CD1c-positive myeloid dendritic cell (primary cell): ENCODE measurements around the gene CCDC68.

ENCODE experiments used
- DNase-seq: peaks from one replicate; pipeline ENCODE4 v3.0.0-alpha.2; 2016; ENCODE audit errors: extremely low spot score

Gene CCDC68

DNA sequence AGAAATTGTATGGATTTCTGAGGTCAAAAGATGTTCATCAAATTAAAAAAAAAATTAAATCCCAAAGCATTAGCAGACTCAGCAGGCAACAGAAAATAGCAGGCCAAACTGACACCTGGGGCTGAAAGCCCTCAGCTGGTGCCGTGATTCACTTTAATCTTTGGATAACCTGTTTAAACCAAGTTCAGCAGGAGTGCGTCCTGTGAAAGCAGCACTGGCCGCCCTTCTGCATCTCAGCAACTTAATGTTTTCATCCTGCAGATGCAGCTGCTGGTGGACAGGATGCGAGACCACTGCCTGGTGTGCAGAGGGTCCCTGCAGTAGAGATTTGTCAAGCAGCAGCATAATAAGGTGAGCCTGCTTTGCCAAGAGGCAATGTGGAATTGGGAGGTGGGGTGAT, 41.2 kb downstream of the CCDC68 start:
- DNase-seq: no peak

DNA sequence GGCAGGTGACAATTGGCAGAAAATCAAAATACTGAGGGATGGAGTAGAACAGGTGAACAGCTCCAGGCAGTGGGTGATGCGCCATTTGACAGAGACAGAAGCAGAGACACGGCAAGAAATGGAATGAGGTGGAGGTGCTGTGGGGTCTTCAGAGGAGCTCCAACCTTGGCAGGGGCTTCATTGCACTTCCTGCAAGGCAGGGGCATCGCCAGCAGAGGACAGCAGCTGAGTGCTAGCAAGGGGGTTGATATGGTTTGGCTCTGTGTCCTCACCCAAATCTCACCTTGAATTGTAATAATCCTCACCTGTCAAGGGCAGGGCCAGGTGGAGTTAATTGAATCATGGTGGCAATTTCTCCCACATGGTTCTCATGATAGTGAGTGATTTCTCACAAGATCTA, 42.8 kb downstream of the CCDC68 start:
- DNase-seq: no peak

DNA sequence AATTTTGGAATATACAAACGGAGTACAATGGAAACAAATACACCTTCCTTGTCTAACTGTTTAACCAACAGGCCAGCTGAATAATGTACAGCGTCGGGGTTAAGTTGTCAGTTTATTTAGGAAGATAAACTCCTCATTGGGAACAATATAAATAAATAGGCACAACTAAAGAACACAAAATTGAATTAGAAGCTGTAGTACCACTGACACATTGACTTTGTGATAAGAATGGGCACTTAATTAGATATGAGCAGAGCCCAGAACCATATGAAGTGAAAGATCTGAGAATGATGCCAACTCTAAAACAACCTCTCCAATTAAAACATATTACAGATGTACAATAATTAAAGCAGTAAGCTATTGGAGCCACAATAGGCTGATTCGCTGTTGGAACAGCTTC, 44.4 kb downstream of the CCDC68 start:
- no peak for DNase-seq

DNA sequence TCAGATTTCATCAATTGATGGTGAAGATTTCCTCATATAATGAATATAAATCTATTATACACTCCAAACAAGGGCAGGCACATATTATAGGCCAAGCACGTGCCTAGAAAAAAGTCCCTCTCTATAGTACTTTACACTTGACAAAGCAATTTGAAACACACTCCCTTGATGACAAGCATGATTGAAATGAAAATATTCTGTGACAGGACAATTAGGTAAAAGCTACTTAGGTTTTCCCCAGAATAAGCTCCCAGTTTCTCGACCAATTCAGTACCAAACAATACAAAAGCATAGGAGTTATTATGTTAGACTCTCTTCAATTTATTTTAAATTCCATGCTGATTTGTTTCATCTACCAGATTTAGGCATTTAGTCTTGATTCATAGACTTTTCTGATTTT, 47.7 kb downstream of the CCDC68 start:
- no peak for DNase-seq

DNA sequence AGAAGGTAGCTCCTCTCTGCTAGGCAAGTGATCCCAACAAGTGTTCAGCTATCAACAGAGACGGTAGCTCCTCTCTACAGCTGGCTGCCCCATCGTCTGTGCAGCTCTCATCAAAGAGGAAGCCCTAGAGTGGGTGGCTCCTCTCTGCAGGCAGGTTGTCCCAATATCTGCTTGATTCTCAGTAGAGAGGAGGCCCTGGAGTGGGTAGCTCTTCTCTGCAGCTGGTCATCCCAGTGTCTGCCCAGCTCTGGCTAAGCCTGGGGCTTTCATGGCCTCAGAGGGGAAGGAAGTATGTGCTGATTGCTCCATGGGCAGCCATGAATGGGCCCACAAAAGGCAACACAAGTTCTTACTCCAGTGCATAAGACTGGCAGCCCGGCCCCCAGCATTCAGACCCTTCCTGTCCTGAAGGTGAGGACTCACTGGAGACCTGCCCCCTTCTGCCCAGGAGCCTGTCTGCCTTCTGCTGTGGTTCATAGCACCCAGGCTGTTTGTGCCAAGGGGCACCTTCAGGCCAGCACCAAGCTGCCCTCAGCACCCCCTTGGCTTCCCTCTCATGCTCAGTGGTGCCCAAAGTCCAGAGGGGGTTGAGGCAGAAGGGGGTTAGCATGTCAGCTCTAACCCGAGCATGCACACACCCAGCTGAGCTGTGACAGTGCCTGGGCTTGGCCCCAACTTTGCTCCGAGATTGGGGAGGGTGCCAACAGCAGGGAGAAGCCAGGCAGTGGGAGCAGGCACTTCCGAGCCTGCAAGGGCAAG, 48.9 kb downstream of the CCDC68 start:
- DNase-seq: no peak

DNA sequence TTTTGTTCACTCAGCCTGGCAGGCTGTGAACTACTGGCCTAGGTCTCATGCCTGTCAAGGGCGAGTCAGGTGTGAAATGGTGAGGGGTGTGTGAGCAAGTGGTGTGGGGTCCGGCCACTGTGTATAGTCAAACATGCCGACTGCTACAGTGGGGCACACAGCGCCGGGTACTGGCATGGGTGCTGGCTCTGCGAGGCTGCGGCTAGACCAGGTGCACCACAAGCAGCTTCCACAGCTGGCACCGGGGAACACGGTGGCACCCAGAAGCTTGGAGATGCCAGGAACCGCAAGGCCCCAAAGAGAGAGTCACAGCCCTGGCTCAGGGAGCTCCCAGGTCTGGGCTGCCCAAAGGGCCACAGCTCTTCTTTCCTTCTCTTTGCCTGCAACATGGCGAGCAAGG, 49.7 kb downstream of the CCDC68 start:
- no peak for DNase-seq

DNA sequence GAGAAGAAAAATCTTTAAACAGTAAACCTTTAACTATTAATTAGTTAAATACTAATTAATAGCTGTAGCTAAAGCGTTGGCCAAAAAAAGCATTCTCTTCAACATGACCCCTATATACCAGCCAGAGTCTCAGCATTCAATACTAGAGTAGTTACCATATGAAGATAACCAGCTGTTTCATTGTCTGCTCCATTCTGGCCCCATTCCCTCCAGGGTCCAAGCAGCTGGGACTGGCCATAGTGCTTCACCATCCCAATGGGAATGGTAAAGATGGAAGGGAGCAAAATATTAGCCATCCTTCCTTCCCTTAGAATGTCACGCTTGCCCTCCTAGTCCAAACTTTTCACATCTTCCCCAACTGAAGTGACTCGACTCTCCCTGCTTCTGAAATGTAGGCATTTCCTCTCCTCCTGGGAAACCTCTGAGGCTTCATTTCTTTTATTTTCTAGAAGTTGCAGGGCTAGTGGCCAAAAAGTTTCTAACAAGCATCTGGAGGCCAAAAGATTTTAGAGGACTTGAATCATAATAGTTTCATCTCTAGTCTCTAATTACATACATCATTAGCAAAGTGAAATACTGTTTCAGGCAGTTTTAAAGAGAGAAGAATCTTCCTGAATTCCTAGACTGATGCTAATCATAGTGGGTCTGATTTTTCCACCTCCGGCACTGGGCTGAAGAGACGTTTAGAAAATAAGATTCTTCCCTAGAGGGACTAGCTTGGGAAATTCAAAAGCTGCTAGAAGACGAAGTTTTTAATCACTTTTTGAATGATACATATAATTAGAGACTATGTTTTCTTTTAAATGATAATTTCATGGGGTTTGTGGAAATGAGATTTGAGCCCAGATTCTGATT, 52.7 kb downstream of the CCDC68 start:
- DNase-seq: no peak

DNA sequence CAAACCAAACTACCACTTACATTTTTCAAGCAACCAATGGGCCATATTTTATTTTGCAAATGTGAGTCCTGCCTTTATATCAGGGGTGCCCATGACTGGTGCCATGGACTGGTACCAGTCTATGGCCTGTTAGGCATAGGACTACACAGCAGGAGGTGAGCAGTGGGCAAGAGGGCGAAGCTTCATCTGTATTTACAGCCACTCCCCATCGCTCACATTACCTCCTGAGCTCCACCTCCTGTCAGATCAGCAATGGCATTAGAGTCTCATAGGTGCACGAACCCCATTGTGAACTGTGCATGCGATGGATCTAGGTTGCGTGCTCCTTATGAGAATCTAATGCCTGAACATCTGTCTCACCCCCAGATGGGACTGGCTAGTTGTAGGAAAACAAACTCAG, 53.6 kb downstream of the CCDC68 start:
- DNase-seq: no peak

DNA sequence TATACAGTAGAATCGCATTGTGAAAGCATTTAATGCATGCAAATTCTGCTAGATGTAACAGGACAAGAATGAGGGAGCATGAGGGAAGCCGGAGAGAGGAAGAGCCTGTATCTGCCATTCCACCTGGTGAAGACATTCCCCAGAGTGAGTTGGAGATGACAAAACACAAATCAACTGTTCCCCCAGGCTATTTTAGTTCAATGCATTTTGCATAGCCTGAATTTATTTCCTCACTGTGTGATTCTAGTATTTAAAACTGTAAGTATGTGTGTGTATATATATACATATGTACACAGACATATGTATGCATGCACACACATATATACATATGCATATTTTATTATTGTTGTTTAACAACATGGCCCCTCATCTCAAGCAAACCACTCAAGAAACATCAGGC, 54.7 kb downstream of the CCDC68 start:
- no peak for DNase-seq

DNA sequence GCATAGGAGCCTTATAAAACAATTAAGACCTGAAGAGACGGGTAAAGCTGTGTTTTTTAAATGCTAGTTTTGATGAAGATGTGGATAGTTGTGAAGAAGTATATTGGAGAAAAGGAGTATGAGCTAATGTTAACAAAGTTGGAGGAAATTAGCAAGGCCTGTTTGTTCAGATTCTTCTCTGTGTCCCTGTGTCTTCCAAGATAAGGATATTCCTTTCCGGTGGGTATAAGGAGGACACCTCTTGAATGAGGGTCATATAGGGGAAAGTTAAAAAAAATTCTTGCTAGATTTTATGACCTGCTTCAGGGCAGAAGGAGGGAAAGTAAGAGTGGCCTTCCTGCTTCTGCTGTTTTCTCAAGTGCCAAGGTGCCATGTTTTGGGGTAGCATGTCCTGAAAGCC, 59.0 kb downstream of the CCDC68 start:
- no peak for DNase-seq

DNA sequence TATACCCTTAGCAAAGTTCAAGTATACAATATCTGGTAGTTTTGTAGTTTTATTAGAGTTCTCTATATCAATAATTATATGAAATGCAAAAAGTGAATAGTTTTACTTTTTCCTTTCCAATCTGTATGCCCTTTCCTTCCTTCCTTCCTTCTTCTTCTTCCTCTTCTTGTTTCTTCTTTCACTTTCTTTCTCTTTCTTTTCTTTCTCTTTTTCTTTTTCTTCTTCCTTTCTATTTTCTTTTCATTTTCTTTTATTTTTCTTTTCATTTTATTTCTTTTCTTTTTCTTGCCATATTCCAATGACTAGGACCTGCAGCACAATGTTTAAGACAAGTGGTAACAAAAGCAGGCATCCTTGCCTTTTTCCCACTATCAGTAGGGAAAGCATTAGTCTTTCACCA, 59.8 kb downstream of the CCDC68 start:
- no peak for DNase-seq

DNA sequence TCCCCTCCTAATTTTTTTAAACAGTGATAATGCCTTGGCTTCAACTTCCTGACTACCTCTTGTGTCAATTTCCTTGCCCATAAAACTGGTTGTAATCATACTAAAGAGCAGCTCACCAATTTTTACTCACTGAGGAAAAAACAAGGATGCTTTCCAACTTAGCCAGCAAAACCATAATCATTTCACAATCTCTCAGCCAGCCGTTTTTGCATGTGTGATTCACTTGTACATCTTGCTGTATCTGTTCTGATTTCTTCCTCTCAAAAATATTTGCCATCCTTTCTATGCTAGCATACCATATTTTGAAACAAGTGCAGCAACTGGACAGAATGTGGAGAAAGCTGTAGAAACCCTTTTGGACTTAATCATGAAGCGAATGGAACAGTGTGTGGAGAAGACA, 70.3 kb downstream of the CCDC68 start:
- no peak for DNase-seq

DNA sequence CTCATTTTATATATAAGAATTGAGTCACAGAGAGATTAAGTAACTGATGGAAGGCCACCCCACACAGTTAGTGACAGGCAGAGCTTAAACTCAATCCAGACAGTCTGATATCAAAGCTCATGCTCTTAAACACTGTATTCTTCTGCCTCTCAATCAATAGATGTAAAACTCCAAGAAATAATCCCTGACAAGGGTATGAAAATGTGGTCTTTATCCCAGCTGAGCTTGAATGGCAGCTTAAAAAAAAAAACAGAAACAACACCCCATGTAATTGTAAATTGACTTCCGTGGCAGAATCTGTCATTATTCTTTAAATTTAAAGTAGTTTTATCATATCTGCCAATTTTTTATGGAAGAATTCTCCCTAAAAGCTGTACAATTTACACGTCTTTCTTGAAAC, 70.9 kb downstream of the CCDC68 start:
- no peak for DNase-seq

DNA sequence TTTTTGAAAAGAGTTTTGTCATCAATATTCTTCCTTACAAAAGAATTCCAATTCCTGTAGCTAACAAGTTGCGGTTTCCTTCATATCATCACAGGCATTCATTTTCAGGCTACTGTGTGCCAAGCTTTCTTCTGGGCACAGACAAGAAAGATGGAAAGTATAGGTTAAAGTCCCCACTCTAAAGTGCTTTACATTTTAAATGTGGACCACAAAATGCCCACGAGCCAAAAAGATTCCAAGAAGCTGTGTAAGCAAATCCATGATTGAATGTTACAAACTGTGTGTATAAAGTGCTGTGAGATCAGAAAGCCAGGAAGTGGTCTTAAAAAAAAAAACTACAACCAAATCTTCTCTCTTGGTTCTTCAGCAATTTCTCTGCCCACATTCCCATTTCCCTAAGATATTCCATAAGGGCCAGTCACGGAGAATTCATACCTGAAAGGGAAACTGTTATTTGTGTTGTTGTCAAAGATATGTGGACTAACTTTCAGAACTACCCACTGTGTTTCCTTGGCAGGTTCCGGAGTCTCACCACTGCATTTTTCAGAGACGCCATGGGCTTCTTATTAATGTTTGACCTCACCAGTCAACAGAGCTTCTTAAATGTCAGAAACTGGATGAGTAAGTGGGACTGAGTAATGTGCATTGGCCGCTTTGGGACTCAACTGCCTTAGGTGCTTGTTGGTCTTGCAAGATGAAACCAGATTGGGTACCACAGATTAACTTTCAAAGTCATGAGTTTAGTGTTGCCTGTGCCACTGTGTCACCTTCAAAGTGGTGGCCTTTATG, 75.3 kb downstream of the CCDC68 start:
- DNase-seq: no peak

DNA sequence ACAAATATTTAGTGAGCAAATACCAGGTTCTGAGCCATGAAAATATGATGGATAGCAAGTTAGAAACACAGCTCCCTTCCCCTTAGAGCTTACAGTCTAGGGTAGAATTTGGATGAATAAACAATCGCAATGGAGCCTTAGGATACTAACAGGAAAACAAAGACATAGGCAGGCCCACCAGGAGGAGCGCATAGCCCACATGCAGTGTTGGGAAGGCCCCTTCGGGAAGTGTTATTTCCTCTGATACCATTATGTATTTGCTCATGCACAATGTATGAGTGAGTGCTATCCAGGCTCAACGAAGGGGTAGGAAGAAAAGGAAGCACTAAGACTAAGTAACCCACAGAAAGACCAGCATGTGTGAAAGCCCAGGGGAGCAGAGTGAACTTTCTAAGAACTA, 76.9 kb downstream of the CCDC68 start:
- no peak for DNase-seq

DNA sequence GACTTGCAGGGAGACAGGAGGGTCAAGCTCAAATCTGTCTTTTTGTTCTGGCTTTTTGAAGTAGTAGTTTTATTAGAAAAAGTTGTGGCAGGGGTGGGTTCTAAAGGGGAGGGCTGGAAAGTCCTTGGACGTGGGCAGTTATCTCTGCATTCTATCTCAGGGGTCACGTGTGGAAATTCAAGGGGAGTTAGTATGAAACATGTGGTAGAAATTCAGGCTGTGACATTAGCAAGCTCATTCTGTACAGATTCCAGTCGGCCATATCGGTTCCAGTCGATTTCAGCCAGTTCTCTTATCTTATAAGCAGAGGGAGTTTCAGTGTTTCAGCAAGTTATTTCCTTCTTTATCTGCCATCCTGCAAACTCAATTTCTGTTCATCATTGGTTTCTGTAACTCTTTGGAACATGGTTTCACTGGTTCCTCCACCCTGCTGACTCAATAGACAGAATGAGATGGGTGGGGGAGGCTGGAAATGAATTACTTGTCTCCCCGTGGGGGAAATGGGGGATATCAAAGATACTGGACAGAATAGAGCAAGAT, 78.0 kb downstream of the CCDC68 start:
- DNase-seq: no peak

DNA sequence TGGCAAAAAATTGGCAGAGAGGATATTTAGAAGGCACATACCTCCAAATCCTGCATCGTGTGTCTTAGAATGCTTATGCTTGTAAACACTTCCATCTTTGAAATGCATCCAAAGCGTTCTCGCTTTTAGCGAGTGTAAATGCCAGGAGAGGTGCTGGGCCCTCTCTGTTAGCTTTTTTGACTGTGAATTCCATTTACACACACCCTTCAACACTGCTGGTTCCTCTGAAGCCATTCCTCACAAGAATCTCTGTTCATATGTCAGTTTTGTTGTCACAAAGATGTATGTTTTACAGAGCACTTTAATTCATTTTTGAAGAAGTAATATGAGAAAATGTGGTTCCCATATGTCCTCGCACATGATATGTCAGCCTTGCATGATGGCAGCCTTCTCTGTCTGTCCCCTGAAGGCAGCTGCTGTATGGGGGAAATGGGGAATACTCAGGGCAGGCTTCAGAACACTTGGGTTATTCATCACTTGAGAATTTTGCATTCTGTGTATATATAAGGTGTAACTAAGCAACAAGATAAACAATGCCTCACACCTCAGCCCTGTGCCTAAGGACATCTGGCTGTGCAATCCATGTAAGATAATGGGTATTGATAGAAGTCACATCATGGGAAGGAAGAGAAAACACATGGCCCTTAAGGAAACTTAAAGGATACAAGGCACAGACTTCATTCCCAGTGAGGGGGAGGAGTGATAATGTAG, 78.7 kb downstream of the CCDC68 start:
- no peak for DNase-seq

DNA sequence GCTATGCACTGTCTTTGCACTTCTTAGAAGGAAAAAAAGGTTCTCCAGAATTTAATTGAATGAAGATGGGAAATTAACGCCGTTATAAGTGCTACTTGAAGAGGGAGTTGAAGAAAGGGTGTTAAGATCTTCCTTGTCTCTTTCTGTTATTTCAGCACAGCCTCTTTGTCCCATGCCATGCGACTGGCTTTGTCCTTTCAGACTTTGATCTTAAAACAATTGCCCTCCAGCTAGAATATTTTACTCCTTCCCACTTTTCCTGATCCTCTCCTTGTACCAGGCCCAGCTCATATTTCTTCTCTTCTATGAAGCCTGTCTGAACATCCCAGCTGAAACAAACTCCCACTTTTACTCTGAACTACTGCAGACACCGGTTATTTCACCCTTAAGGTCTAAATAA, 79.6 kb downstream of the CCDC68 start:
- DNase-seq: no peak

DNA sequence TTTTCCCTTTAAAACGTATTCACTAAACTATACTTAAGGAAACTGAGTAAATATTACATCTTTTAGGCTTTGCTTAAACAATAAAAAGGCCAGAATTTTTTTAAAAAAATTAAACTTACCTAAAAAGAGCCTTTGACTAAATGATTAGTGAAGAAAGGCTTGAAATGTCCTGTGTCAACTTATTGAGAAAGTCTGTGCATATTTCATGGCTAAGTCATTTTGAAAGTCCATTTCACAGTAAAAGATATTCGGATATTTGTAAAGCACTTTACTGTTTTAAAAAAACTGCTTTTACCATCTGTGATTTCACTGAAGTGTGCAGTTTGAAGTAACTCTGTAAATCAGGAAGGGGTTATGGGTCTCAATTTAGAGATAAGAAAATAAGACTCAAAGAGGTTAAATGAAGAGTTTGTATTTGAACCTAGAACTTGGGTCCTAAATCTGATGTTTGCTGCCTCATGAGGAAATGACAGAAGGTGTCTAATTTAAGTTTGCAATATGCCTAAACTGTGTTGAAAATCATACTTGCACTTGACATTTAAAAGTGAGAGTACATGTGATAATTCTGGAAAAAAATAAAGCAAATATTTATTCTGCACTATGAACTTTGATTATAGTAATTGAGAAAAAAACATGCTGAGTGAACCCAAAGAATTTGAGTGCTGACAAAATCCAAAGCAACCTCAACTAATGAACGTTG, 80.5 kb downstream of the CCDC68 start:
- no peak for DNase-seq

DNA sequence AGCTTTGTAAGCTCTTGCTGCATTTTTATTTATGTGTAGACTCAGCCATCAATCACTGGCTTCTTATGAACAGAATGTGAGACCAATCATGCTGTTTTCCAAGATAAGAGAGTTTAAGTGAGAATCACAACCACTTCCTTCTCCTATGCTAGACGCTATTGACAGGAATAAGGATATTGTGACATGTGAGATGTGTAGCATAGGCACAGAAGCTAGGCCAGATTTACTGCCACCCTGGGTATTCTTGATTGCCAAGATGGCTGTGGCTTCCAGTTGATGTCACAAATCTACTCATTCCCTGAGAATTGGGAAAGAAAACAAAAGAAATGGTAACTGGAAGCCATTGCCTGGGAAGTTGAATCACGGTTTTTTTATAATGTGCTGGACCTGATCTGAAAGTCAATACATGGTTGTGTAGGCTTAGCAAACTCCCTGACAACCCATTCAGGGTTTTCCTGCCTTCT, 81.1 kb downstream of the CCDC68 start:
- DNase-seq: no peak

DNA sequence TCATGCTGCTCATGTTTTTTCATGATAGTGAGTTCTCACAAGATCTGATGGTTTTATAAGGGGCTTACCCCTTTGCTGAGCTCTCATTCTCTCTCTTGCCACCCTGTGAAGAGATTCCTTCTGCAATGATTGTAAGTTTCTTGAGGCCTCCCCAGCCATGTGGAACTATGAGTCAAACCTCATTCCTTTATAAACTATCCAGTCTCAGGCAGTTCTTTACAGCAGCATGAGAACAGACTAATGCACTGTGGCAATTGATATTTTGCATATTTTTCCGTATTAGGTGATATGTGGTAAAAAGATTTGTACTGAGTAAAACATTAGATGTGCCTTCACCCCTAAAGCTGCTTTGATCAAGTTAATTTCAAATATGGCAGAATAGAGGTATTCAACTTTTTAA, 82.2 kb downstream of the CCDC68 start:
- DNase-seq: no peak
